ENCODE measurements around the gene KIF2A. TPM values are rescaled to one million over a fixed set of nuclear protein-coding genes. Genes with fewer than 3 reads are reported as not detected.

Gene KIF2A
- total RNA-seq, 5 donors from 2014 or later (not counting 1 experiment from before 2014, with no cell fraction given), result 99.8 to 122 (median 107) TPM

GRCh38 chr5:62298118-62298517 lies 7.9 kb upstream of the KIF2A start:
- ChIA-PET POLR2A (no interaction called here), CTCF (interaction anchor here in 1 of 2 donors (1.0 to 2.4 kb wide), 5 partner anchors 8 to 105 kb away, joined by 3 to 17 read pairs (median 5); partner anchors contain the start of genes DIMT1 and KIF2A)
- H3K36me3 ChIP-seq (ENCODE audit: control insufficient read depth in 2 of 2, extremely low read depth in 1 of 2, insufficient read depth in 1 of 2, low read length in 1 of 2), result no peaks in the 10 kb centered on the region
- Mint-ChIP-seq H3K4me1 (peaks cover 32 to 65% (median 43%) of the 10 kb centered on the region in 3 donors), H3K27ac (peak overlapping the region in 1 of 2 donors; percentile 41), H3K4me3 (no peak overlapping the region), H3K36me3 (no peaks in the 10 kb centered on the region), H3K27me3 (no peaks in the 10 kb centered on the region), H3K9me3 (no peaks in the 10 kb centered on the region)
- ATAC-seq (replicated peaks in 1 of 4) (no peak), DNase-seq (no peak)
- H3K4me1 ChIP-seq (ENCODE audit: control insufficient read depth in 1 of 2, extremely low read depth in 1 of 2, insufficient read depth in 2 of 2, low read length in 2 of 2), result peaks cover 37 to 41% of the 10 kb centered on the region in 2 experiments
- H3K27me3 ChIP-seq (replicated peaks in 1 of 2; ENCODE audit: control insufficient read depth in 2 of 2, extremely low read depth in 1 of 2, insufficient read depth in 2 of 2, low read length in 1 of 2), result no peaks in the 10 kb centered on the region
- H3K27ac ChIP-seq (ENCODE audit: low read length), result no peak overlapping the region
- no peaks in the 10 kb centered on the region for H3K9me3 ChIP-seq
- no peak overlapping the region for H3K4me3 ChIP-seq (ENCODE audit: control insufficient read depth in 1 of 2, extremely low read depth in 1 of 2, low read length in 1 of 2)
- no CpG with 5 or more reads among the region's 3 CpGs for WGBS (ENCODE audit: insufficient coverage)

DNA sequence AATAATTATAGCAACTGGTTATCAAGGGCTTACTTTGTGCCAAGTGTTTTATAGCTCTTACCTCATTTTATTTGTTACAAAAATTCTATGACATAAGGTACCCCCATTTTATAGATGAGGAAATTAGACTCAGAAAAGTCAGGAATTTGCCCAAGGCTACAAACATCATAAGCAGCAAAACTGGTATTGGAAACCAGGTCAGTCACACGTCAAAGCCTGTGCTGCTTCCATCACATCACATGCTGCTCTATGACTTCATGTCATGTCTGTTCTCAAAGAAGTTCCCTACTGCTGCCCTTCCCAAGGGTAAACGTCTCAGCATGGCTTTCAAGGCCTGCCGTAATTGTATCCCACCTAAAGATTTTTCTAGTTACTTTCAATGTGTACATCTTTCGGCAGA lies 6.9 kb upstream of the KIF2A start:
- H3K36me3 Mint-ChIP-seq, result no peaks in the 10 kb centered on the region
- ChIA-PET POLR2A (interaction anchor here (0.6 to 0.7 kb wide), 3 partner anchors 19 to 24 kb away, joined by 3 to 4 read pairs (median 3); no protein-coding TSS in a partner anchor), CTCF (interaction anchor here in 1 of 2 donors (0.6 kb wide), 1 partner anchor 18 kb away, joined by 3 read pairs; no protein-coding TSS in a partner anchor)
- H3K36me3 ChIP-seq (ENCODE audit: control insufficient read depth in 2 of 2, extremely low read depth in 1 of 2, insufficient read depth in 1 of 2, low read length in 1 of 2), result no peaks in the 10 kb centered on the region
- H3K27ac Mint-ChIP-seq, result peak overlapping the region; percentile 93 to 96
- peaks cover 32 to 62% (median 46%) of the 10 kb centered on the region in 3 donors for H3K4me1 Mint-ChIP-seq
- no peaks in the 10 kb centered on the region for H3K27me3 Mint-ChIP-seq
- peak overlapping the region; percentile 66 for H3K27ac ChIP-seq (ENCODE audit: low read length)
- peak overlapping the region; percentile 15 to 44 (median 35) for H3K4me3 Mint-ChIP-seq
- peaks cover 37 to 41% of the 10 kb centered on the region in 2 experiments for H3K4me1 ChIP-seq (ENCODE audit: control insufficient read depth in 1 of 2, extremely low read depth in 1 of 2, insufficient read depth in 2 of 2, low read length in 2 of 2)
- ATAC-seq (replicated peaks in 1 of 4), result peak; percentile 26 to 53 (median 36)
- DNase-seq, result peak in 1 of 35 experiments; percentile 50
- no peaks in the 10 kb centered on the region for H3K27me3 ChIP-seq (replicated peaks in 1 of 2; ENCODE audit: control insufficient read depth in 2 of 2, extremely low read depth in 1 of 2, insufficient read depth in 2 of 2, low read length in 1 of 2)
- WGBS (ENCODE audit: insufficient coverage), result 44% methylated on average over 1 of the region's 4 CpGs
- no peaks in the 10 kb centered on the region for H3K9me3 Mint-ChIP-seq
- H3K4me3 ChIP-seq (ENCODE audit: control insufficient read depth in 1 of 2, extremely low read depth in 1 of 2, low read length in 1 of 2), result no peak overlapping the region
- no peaks in the 10 kb centered on the region for H3K9me3 ChIP-seq

GRCh38 chr5:62299600-62299999 lies 6.4 kb upstream of the KIF2A start:
- H3K27me3 ChIP-seq (replicated peaks in 1 of 2; ENCODE audit: control insufficient read depth in 2 of 2, extremely low read depth in 1 of 2, insufficient read depth in 2 of 2, low read length in 1 of 2), result no peaks in the 10 kb centered on the region
- peaks cover 37 to 41% of the 10 kb centered on the region in 2 experiments for H3K4me1 ChIP-seq (ENCODE audit: control insufficient read depth in 1 of 2, extremely low read depth in 1 of 2, insufficient read depth in 2 of 2, low read length in 2 of 2)
- H3K27ac ChIP-seq (ENCODE audit: low read length), result peak overlapping the region; percentile 66
- H3K9me3 Mint-ChIP-seq, result no peaks in the 10 kb centered on the region
- H3K27me3 Mint-ChIP-seq, result no peaks in the 10 kb centered on the region
- CTCF ChIA-PET, result interaction anchor here (0.9 to 1.0 kb wide), 2 partner anchors 8 to 35 kb away, joined by 3 read pairs; no protein-coding TSS in a partner anchor
- peak; percentile 87 to 94 (median 88) for ATAC-seq (replicated peaks in 1 of 4)
- DNase-seq, result peak in 12 of 35 experiments; percentile 10 to 77 (median 26)
- peaks cover 32 to 58% (median 46%) of the 10 kb centered on the region in 3 donors for H3K4me1 Mint-ChIP-seq
- H3K9me3 ChIP-seq, result no peaks in the 10 kb centered on the region
- no peaks in the 10 kb centered on the region for H3K36me3 ChIP-seq (ENCODE audit: control insufficient read depth in 2 of 2, extremely low read depth in 1 of 2, insufficient read depth in 1 of 2, low read length in 1 of 2)
- H3K27ac Mint-ChIP-seq, result peak overlapping the region; percentile 93 to 96
- peak overlapping the region; percentile 15 to 54 (median 35) for H3K4me3 Mint-ChIP-seq
- WGBS (ENCODE audit: insufficient coverage), result no CpG with 5 or more reads among the region's 1 CpG
- POLR2A ChIA-PET, result interaction anchor here in 1 of 2 donors (0.6 kb wide), 1 partner anchor 24 kb away, joined by 3 read pairs; no protein-coding TSS in a partner anchor
- H3K36me3 Mint-ChIP-seq, result no peaks in the 10 kb centered on the region
- H3K4me3 ChIP-seq (ENCODE audit: control insufficient read depth in 1 of 2, extremely low read depth in 1 of 2, low read length in 1 of 2), result no peak overlapping the region

DNA sequence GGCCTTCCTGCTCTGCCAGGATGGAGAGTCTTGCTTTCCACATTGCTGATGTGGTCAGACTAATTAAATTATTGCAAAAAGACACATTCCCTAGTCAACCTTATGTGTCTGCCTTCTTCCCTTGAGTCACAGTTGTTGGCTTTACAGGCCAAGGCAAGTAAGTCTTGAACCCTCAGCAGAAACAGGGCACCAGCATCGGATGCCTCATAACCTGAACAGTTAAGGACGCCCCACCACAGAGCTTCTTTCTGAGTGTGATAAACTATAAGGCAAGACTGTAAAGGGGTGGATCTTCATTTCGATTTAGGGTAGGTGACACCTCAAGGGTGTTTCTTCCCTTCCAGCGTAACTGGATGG lies 670 bp upstream of the KIF2A start:
- Mint-ChIP-seq H3K27ac (peak overlapping the region; percentile 96 to 98), H3K9me3 (no peaks in the 10 kb centered on the region), H3K4me1 (peaks cover 42 to 51% (median 48%) of the 10 kb centered on the region in 3 donors), H3K4me3 (peak overlapping the region; percentile 82 to 95 (median 84)), H3K27me3 (no peaks in the 10 kb centered on the region), H3K36me3 (peaks cover 19% of the 10 kb centered on the region)
- peak in 3 of 4 experiments; percentile 16 to 21 (median 21) for ATAC-seq (replicated peaks in 1 of 4)
- Histone ChIP-seq H3K4me1 (ENCODE audit: control insufficient read depth in 1 of 2, extremely low read depth in 1 of 2, insufficient read depth in 2 of 2, low read length in 2 of 2) (peaks cover 17 to 30% of the 10 kb centered on the region in 2 experiments), H3K4me3 (ENCODE audit: control insufficient read depth in 1 of 2, extremely low read depth in 1 of 2, low read length in 1 of 2) (peak overlapping the region; percentile 60 to 62), H3K9me3 (no peaks in the 10 kb centered on the region), H3K27ac (ENCODE audit: low read length) (peak overlapping the region; percentile 96), H3K36me3 (ENCODE audit: control insufficient read depth in 2 of 2, extremely low read depth in 1 of 2, insufficient read depth in 1 of 2, low read length in 1 of 2) (peaks cover 0 to 9% of the 10 kb centered on the region in 2 donors), H3K27me3 (replicated peaks in 1 of 2; ENCODE audit: control insufficient read depth in 2 of 2, extremely low read depth in 1 of 2, insufficient read depth in 2 of 2, low read length in 1 of 2) (no peaks in the 10 kb centered on the region)
- ChIA-PET POLR2A (interaction anchor here (0.6 to 1.6 kb wide), 8 partner anchors 10 to 107 kb away, joined by 3 to 9 read pairs (median 4); partner anchors contain the start of genes DIMT1 (in 1 of the 2) and IPO11 (in 1 of the 2)), CTCF (interaction anchor here in 1 of 2 donors (0.9 to 1.7 kb wide), 8 partner anchors 9 to 98 kb away, joined by 3 to 17 read pairs (median 4); partner anchors contain the start of gene DIMT1)
- no CpG with 5 or more reads among the region's 4 CpGs for WGBS (ENCODE audit: insufficient coverage)
- DNase-seq, result peak in 2 of 35 experiments; percentile 12 to 19

DNA sequence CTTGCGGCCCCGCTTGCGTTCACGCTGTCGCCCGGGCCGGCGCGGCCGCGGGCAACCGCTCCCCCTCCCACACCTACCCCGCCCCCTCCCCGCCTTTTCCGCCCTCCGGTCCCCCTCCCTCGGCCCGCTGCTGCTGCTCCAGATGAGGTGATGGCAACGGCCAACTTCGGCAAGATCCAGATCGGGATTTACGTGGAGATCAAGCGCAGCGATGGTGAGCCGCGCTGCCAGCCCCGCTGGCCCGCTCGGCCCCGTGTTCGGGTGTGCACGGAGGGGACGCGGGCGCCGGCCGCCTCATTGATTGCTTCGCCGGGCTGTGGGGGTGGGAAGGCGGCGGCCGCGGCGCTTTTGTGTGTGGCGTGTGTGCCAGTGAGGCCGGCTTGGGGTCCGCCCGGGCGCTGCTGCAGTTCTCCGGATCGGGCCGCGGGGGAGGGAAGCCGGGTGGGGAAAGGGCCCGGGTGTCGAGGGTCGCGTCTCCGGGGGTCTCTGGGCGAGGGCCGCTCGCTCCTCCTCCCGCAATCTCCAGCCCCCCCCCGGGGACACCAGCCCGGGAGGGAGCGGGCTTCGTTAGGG lies 403 bp downstream of the KIF2A start:
- DNase-seq (no peak), ATAC-seq (replicated peaks in 1 of 4) (peak; percentile 47 to 59 (median 53))
- POLR2A ChIA-PET, result interaction anchor here (0.8 to 1.6 kb wide), 6 partner anchors 10 to 106 kb away, joined by 3 to 9 read pairs (median 4); partner anchors contain the start of genes DIMT1 (in 1 of the 2) and IPO11 (in 1 of the 2)
- Mint-ChIP-seq H3K27ac (peak overlapping the region; percentile 74 to 98), H3K9me3 (no peaks in the 10 kb centered on the region), H3K4me1 (peaks cover 53 to 58% (median 55%) of the 10 kb centered on the region in 3 donors), H3K27me3 (no peaks in the 10 kb centered on the region), H3K36me3 (peaks cover 24% of the 10 kb centered on the region), H3K4me3 (peak overlapping the region; percentile 95 to 99 (median 97))
- Histone ChIP-seq H3K4me3 (ENCODE audit: control insufficient read depth in 1 of 2, extremely low read depth in 1 of 2, low read length in 1 of 2) (peak overlapping the region; percentile 62 to 75), H3K27ac (ENCODE audit: low read length) (peak overlapping the region; percentile 81), H3K9me3 (no peaks in the 10 kb centered on the region), H3K27me3 (replicated peaks in 1 of 2; ENCODE audit: control insufficient read depth in 2 of 2, extremely low read depth in 1 of 2, insufficient read depth in 2 of 2, low read length in 1 of 2) (no peaks in the 10 kb centered on the region), H3K4me1 (ENCODE audit: control insufficient read depth in 1 of 2, extremely low read depth in 1 of 2, insufficient read depth in 2 of 2, low read length in 2 of 2) (peaks cover 17 to 24% of the 10 kb centered on the region in 2 experiments), H3K36me3 (ENCODE audit: control insufficient read depth in 2 of 2, extremely low read depth in 1 of 2, insufficient read depth in 1 of 2, low read length in 1 of 2) (peaks cover 0 to 10% of the 10 kb centered on the region in 2 donors)
- CTCF ChIA-PET, result interaction anchor here in 1 of 2 donors (1.3 to 1.7 kb wide), 6 partner anchors 10 to 97 kb away, joined by 3 to 17 read pairs (median 8); partner anchors contain the start of gene DIMT1
- WGBS (ENCODE audit: insufficient coverage), result under 1% methylated on average over 28 of the region's 67 CpGs

Data from T-cell (primary cell).